ENCODE results near the gene GHRHR. TPM values are rescaled to one million over a fixed set of nuclear protein-coding genes. Genes with fewer than 3 reads are reported as not detected.

GHRHR gene
- total RNA-seq, 1 donor from 2014 or later, result not detected

DNA sequence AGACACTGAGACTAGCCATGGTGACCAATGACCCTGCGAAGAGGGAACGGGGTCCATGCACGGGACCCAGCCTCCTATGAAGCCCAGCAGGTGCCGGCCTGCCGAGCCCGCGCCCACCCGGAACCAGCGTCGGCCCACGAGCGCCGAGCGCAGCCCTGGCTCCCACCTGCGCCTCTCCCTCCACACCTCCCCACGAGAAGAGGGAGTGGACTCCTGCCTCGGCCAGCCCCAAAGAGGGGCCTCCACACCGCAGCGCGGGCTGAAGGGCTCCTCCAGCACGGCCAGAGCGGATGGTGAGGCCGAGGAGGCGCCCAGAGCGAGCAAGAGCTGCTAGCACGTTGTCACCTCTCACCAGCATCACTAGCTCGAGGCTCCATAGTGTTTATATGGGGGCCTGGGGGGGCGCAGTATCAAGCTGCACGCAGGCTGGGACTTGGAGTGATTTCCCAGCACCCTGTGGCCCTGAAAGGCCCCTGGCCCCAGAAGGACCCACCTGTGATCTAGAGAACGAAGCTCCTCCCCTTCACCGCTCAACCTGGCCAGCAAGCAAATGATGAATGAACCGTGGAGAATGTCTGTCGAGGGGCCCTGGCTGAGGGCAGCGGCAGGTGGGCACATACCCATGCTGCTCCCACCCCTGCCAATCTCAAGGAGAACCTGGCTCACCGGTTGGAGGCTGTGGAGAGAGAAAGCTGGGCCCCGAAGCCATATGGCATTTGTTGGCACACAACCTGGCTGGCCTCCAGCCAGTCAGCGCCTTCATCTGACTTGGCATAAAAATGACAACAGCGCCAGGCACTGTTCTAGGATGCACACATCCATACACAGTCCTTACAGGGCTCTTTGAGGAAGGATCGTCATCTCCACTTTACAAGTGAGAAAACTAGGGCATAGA, 30.7 kb downstream of the GHRHR start:
- ATAC-seq (no peak), DNase-seq (no peak)
- intact Hi-C loops (cut with micrococcal nuclease), result no loop called here

DNA sequence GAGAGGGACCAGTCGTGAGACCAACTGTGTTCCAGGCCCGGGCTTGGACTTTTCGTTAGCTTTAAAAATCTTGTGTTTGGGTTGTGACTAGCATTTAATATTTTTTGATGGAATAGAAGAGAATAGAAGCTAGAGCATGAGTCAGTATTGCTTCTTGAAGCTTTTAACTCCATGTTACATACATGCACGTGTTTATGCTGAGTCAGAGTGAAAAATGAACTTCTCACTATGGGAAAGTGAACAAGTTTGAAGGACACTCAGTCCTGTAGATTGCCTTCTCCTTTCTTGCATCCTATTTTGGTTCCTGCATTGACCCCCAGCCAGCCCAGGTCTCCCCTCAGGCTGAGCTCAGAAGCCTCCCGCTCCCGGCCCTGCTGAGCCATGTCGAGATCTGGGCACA, 31.8 kb downstream of the GHRHR start:
- intact Hi-C loops (cut with micrococcal nuclease), result no loop called here
- no peak for ATAC-seq
- no peak for DNase-seq

DNA sequence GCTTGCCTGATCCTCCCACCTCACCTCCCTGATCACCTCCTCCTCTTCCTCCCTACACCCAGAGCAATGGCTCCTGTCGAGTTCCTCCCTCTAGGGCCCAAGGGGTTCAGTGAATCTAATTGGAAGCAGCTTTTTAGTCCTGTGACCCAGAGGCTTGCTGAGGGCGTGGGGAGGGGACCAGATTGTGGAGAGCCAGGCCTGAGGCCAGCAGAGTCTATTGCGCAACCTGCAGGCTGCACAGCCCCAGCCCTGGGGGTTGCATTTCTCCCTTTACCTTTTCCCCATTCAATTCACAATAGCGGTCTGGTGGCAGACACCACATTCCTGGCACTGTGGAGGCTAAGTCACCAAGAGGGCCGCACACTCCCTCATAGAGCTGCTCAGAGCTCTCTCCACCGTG, 32.5 kb downstream of the GHRHR start:
- intact Hi-C loops (cut with micrococcal nuclease), result no loop called here
- peak; percentile 80 for DNase-seq
- peak; percentile 87 for ATAC-seq

DNA sequence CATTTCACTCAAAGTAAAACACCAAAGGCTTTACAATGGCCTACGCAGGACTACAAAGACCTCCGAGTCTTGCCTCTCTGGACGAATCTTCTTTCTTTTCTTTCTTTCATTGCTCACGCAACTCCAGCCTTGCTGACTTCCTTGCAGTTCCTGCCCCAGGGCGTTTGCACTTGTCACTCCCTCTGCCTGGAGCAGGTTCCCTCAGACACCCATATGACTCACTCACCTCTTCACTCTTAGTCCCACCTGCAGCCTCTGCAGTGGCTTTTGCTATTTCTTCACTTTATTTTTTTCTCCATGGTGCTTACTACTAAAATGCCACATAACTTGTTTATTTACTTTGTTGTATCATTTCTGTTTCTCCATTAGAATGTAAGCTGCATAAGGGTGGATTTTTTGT, 33.1 kb downstream of the GHRHR start:
- DNase-seq (no peak), ATAC-seq (no peak)
- intact Hi-C loops (cut with micrococcal nuclease), result no loop called here

DNA sequence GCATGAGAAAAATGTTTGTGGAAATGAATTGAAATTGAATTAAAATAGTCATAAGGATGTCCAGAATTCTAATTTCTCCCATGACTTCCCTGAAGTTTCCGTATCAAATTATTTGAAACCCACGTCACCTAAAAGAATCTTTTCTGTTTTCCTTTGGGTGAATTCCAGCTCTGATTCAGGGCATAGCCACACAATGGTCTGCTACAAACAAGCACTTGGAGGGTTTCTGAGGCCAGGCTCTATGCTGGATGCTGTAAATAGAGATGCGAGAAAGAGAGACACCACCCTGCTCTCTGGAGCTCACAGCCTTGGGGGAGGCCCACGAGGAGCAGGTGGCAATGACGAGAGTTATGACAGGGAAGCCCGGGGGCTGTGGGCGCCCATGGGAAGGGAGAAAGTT, 33.6 kb downstream of the GHRHR start:
- DNase-seq (no peak), ATAC-seq (no peak)
- intact Hi-C loops (cut with micrococcal nuclease), result no loop called here

DNA sequence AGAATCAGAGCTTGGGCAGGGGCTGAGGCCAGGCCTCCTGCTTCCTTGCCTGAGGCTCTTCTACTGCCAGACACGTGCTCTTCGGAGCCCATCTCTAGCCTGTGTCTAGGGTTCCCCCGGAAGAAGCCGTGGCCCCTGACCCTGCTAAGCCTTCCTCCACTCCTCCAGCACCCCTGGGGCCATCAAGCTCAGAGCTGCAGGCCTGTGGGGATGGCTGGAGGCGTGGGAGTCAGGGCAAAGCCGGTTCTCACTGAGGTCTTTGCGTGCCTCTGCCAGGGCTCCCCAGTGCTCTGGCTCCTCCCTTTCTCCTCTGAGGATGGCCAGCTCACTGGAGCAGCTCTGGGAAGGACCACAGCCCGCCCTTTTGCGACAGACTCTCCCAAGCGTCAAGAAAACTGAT, 34.4 kb downstream of the GHRHR start:
- ATAC-seq, result peak; percentile 53
- intact Hi-C loops (cut with micrococcal nuclease), result no loop called here

DNA sequence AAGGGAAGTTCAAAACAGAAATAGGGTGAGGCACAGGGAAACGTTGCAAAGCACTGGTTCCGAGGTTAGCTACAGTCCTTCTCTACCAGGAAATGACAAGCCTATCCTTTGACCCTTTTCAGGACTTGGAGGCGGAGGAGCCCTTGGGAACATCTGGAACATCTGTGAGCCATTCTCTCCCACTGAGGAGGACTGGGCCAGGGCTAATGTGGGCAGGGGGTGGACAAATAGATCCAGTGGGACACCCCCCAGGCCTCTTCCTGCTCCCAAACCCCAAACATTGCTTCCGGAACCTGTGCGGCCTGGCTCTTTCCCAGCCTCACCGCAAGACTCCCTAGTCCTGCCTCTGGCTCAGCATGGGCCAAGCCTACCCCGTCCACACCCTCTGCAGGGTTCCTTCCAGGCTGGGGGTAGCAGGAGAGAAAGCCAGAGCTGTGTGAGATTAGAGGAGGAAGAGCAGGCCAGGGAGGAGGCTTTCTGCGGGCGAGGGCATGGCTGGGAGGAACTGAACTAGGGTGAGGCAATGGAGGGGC, 36.5 kb downstream of the GHRHR start:
- ATAC-seq (peak; percentile 48), DNase-seq (no peak)
- intact Hi-C loops (cut with micrococcal nuclease), result no loop called here

More for the DNA sequence above, 34.4 kb downstream of the GHRHR start:
- DNase-seq, result peak; percentile 64

DNA sequence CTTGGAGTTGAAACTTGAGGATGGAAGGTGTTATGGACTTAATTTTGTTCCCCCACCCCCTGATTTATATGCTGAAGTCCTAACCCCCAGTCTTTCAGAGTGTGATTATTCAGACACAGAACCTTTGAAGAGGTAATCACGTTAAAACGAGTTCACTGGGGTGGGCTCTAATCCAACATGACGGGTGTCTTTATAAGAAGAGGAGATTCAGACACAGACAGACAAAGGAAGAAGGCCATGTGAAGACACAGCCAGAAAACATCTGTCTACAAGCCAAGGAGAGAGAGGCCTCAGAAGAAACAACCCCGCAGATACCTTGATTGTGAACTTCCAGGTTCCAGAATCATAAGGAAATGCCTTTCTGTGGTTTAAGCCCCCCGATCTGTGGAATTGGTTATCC, 37.0 kb downstream of the GHRHR start:
- DNase-seq (no peak), ATAC-seq (no peak)
- intact Hi-C loops (cut with micrococcal nuclease), result no loop called here

DNA sequence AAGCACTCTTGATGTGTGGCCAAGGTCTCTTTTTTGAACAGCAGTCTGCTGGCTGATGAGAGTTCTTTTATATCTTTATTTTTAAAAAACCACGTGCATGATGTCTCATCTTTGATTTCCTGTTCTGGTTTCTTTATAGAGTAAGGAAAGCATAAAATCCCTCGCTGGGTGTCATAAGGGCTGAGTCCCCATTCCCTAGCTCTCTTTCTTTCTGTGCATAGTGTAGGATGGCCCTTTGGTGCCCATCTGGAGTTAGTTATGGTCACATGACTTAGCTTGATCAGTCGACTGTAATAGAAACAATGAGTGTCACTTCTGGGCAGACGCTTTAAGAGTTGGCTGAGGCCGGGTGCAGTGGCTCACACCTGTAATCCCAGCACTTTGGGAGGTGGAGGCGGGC, 38.5 kb downstream of the GHRHR start:
- intact Hi-C loops (cut with micrococcal nuclease), result no loop called here
- ATAC-seq (no peak), DNase-seq (no peak)

DNA sequence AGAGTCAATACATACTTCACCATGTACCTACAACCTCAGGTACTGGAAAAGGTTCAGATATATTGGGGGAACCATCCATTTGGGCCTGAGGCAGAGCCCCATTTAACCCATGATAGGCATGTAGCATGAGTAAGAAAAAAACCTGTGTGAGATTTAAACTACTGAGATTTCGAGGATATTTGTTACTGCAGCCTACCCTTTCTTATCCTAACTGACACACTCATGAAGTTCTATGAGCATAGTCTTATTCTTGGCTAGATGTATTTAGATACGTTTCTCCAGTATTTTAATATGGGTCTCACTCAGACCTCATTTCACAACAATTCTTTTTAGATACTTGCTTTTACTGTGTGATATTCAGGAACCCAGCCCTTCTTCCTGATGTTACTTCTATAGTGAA, 39.3 kb downstream of the GHRHR start:
- ATAC-seq, result no peak
- intact Hi-C loops (cut with micrococcal nuclease), result no loop called here

DNA sequence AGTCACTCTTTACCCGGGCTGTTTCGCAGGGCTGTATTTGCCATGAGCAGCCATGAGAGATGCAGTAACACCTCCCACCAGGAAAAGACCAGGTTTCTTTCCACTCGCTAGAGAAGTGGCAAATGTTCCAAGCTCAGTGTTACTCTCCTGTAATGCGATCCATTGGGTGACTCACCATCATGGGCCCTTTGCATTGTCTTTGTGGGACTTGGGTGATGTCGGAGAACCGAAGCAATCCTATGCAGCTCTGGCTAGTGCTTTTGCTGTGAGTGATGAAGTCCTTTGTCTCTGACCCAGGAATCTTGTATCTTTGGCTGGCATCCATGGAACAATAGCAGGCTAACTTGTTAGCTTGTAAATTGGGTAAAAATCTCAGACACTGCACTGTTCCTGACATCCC, 40.0 kb downstream of the GHRHR start:
- intact Hi-C loops (cut with micrococcal nuclease), result no loop called here

More for the DNA sequence above, 39.3 kb downstream of the GHRHR start:
- no peak for DNase-seq

DNA sequence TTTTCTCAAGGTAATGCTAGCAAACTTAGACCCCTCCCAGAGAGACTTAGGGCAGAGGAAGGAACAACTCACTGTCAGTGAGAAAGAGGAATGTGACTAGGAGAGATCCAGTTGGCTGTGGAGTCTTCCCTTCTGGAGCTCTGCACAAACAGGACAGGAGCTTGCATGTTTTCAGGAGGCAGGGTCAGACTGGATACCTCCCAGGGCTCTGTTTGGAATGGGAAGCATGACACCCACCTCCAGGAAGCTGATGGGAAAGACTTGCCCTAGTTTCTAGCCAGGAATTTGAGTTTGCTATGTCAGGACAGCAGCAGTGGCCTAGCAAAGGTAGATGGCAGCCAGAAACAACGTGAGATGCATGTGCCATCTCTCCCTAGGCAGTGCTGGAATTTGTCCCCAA, 40.6 kb downstream of the GHRHR start:
- DNase-seq (no peak), ATAC-seq (no peak)
- intact Hi-C loops (cut with micrococcal nuclease), result no loop called here

More for the DNA sequence above, 40.0 kb downstream of the GHRHR start:
- no peak for ATAC-seq
- no peak for DNase-seq

DNA sequence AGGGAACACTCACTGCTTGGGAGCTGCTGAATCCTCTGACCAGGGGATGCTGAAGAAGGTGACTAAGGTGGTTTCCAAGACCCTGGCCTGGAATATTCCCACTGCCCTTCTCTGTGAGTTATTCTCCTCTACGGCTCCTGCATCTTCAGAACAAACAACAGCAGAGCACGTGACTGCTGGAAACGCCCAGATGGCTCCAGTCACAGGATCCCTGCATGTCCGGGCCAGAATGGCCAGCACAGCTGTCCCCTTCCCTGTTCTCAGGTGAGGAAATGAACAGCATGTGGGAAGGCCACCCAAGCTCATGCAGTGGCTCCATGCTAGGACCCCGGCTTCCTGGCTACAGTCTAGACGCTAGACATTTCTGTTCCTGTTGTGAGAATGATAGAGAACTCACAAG, 43.1 kb downstream of the GHRHR start:
- ATAC-seq (peak; percentile 60), DNase-seq (no peak)
- intact Hi-C loops (cut with micrococcal nuclease), result no loop called here

DNA sequence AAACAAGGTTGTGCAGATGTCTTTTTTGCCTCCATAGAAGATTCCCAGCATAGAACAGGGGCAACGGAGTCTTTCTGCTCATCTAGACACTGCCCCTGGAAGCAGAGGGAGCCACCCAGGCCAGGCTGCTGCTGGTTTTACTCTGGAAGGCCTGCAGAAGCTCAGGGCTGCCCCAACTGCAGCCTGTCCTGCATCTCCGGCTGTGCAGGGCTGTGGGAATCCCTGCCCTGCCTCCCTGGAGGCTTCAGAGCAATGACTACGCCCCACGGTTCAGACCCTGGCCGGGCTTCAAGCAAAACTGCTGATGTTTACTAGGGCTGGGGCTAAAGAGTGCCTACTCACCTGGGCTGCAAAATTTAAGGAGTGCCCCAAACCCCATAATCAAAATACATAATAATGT, 43.9 kb downstream of the GHRHR start:
- ATAC-seq, result peak; percentile 67
- intact Hi-C loops (cut with micrococcal nuclease), result no loop called here

DNA sequence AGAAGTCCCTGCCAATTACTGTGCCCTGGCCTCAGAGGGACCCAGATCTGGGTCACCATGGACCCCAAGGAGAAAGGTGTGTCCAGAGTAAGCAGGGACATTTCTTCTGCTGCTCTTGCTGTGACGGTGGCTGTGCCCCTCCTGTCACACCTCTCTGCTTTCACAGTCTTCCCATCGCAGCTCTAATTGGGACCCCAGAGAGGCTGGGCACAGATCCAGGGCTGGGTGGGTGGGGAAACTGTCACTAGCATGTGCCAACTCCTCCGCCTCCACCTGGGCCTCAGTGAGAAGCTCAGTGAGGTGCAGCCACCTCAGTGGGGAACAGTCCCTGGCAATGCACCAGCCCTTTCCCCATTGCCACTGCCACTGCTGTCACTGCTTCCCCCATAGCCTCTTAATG, 51.1 kb downstream of the GHRHR start:
- DNase-seq, result no peak
- intact Hi-C loops (cut with micrococcal nuclease), result no loop called here
- ATAC-seq, result no peak

More for the DNA sequence above, 43.9 kb downstream of the GHRHR start:
- peak; percentile 46 for DNase-seq

DNA sequence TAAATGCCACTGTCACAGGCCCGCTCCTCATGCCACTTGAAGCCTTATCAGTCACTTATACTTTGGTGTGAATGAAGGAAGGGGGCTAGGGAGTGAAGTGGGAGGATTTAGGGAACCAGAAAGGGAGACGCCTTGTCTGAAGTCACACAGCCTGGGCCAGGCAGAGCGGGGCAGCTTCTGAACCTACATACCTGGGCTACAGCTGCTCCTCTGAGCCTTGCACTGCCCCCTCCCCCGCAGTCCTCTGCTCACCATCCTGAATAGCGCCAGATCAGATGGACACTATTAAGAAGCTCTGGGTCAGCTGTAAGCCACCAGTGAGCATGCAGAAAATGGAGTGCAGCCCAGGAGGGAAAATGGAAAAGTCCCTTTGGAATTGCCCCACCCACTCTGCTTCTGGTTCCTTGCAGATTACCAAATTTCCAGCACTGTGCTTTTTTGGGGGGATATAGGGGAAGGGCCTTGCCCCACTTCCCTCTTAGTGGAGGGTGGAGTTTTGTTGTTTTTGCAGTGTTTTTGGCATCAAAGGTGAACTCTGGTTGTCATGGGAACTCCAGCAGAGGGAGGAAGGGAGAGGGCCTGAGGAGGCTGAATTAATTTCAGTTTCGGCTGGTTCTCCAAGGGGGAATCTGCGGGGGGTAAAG, 53.4 kb downstream of the GHRHR start:
- ATAC-seq (peak; percentile 33), DNase-seq (no peak)
- intact Hi-C loops (cut with micrococcal nuclease), result no loop called here

DNA sequence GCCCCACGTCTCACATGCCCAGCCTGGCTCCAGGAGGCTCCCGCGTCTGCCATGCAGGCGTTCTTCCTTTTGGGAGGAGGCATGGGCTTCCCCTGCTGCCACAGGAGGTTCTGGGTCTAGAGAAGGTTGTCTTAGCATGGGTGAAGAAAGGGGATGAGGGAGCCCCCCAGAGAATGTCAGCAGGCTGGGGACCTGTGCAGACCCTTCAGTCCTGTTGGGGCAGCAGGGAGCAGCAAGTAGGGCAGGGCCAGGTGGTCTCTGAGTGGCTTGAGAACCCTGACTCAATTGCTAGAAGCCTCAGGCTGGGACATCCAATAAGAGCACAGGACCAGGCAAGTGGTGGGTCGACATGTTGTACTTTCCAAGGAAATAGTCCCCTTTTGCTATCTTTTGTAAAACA, 54.0 kb downstream of the GHRHR start:
- DNase-seq (no peak), ATAC-seq (no peak)
- intact Hi-C loops (cut with micrococcal nuclease), result no loop called here

DNA sequence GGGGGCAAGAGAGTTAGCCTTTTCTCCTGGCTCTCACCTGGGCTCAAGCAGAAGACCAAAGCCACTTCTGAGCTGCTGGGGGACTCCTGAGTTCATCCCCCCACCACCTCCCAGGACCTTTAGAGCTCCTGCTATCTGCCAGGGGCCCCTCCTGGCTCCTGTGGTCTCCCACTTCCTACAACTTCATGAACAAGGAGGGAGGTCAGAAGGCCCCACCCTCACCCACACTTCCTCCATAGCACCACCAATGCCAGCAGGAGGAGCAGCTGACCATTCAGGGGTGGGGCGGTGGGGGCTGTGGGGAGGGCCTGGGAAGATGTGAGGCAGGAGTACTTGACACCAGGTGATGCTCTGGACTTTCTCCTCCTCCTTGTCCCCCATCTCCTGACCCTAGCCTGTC, 55.8 kb downstream of the GHRHR start:
- ATAC-seq, result no peak
- intact Hi-C loops (cut with micrococcal nuclease), result no loop called here

DNA sequence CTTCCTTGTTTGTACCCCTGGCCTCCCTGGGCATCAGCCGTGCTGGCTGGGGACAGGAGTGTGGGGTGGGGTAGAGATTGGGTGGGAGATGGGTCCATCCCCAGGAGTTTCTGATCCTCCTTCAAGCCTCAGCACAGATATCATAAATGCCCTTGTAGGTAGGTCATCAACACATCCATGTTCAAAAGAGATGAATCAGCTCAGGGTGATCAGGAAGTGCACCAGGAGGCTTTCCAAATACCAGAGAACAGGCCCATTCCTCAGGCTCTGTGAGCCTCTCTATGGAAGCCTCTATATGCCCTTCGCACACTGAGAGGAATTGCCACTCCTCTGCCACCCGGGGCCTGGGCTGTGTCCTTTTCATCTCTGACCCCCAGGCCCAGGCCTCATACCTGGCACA, 56.4 kb downstream of the GHRHR start:
- no peak for DNase-seq
- no peak for ATAC-seq
- intact Hi-C loops (cut with micrococcal nuclease), result no loop called here

More for the DNA sequence above, 55.8 kb downstream of the GHRHR start:
- no peak for DNase-seq

DNA sequence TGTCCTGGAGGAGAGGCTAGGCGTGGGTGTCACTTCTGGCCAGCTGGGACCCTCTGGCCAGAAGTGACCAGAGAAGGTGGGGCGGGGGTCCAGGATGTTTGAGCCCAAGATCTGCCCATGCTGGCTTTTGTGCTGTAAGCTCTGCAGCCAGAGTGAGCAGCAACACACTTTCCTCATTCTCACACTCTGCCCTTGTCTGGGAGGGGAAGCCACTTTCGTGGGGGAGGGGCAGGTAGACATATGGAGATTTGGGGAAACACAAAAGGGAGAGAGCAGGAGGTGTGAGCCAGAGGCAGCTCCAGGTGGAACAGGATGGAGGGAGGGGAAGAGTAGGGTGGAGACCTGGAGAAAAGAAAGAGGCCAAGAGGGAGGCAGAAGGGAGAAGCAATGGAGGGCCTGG, 56.9 kb downstream of the GHRHR start:
- intact Hi-C loops (cut with micrococcal nuclease), result no loop called here
- DNase-seq (no peak), ATAC-seq (no peak)

DNA sequence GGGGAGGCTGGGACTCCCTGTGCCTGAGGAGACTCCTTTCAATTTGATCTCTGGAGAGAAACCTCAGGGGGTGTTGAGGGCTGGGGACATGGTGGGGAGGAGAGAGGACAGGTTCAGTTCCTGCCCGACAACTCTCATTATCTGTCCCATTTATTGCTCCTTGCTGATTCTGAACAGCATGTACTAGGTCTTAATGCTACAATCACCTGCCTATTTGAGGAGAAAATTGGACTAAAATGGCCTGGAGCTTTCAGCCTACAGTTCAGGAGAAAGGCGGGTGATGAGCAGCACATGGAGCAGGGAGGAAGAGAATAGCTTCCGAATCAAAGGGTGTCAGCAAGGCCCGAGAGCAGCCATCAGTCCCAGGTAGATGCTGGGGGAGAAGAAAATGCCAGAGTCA, 58.4 kb downstream of the GHRHR start:
- DNase-seq (no peak), ATAC-seq (no peak)
- intact Hi-C loops (cut with micrococcal nuclease), result no loop called here

Data from left ventricle myocardium superior (tissue), 1 donor.